GM19372 (cell line): Measurements from ENCODE around the gene PDE4C.
"Not testable (repeated sequence)": the region's sequence is repeated elsewhere in the genome, so short reads cannot be mapped to it uniquely, and the experiment has no call there.

Source experiments
- ATAC-seq: cut with Tn5 transposase; IDR thresholded peaks from one replicate; pipeline ENCODE4 v1.9.1; 2021; ENCODE audit warnings: mild to moderate bottlenecking, low read depth, moderate library complexity; ENCODE audit not compliant: unreplicated experiment

Gene PDE4C

DNA sequence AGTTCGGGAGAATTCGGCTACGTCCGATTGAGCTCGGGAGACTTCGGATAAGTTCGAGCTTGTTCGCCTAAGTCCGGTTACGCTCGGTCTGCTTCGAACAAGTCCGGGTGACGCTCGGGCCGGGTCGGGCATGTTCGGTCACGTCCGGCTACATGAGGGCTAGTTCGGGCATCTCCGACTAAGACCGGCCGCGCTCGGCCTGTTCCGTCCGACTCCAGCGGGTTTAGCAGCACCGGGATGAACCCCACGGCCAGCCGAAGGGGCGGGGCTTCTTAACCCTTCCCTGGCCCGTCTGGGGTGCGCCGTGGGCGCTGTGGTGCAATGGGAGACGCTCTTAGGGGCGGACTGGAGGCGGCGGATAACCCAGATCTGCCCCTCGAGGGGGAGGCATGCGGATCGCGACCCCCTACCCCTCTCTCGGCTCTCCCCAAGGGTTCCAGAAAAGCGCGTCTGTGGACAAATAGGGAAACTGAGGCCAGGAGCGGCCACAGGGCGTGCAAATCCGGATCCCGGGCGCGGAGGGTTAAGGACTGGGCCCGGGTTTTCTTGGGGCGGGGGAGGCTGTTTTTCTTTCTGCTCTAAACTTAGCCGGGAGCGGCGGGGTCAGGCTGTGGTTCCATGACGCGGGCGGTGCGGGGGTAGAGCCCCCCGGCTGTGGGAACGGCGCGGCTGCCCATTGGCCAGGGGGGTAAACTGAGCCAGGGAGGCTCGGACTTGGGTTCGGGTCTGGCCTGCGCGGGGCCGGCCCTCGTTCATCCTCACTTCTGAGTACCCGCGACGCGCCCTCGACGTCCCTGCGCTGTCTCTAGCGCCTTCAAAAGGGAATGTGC, 1.5 kb downstream of the PDE4C start:
- ATAC-seq: peak; percentile 83

DNA sequence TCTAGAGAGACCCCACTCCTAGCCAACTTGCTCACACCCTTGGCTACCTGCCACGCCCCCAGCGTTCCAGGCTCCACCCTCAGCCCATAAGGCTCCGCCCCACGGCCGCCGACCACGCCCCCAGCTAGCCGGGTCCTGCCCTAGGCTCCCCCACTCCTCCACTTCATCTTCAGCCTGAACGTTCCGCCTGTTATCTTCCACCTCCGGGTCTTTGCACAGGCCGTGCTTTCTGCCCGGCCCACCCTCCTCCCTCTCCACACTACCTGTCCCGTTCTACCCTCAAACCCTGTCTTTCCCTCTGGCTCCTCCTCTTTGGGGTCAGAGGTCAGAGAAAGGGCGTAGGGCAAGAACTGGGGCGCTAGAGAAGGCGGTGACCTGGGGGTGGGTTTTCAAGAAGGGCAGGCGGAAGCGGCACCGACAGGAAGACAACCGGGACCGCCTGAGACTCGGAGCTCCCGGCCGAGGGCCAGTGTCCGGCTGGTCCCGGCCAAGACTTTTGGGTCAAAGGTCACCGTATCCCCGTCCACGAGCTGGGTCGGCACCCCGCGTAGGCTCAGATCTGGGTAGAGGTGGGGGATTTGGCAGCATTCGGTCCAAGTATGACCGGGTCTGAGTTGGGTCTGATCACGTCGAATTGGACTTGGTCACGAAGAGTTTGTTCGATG, 2.2 kb downstream of the PDE4C start:
- no peak for ATAC-seq

DNA sequence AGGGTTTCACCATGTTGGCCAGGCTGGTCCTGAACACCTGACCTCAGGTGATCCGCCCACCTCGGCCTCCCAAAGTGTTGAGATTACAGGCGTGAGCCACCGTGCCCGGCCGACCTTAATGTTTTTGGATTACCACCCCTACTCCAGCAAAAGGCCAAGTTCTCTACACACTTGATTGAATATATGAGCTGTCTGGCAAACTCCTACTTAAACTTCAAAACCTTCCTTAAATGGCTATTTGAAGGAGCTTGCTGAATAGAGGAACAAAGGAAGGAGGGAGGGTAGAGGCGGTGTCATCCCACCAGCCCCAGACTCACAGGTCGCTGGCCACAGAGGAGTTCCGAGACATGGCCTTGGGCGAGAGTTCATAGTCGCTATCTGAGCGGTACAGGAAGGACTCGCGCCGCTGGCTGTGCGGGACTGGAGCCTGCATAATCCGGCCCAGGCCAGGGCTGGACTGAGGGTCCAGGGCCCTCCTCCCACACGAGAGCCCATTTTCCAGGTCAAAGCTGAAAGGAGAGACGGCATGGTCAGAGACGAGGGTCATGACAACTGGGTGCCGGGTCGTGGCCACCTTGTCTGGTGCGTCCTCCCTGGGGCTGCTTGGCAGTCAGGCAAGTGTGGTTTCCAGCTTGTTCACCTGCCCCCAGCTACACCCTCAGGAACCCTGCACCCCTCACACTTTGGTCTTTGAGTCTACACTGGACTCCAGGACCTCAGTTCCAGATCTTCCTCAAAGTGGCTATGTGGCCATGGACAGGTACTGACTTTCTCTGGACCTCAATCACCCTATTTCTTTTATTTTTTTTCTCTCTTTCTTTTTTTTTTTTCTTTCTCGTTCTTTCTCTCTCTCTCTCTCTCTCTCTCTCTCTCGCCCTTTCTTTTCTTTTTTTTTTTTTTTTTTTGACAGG, 4.2 kb downstream of the PDE4C start:
- no peak for ATAC-seq

DNA sequence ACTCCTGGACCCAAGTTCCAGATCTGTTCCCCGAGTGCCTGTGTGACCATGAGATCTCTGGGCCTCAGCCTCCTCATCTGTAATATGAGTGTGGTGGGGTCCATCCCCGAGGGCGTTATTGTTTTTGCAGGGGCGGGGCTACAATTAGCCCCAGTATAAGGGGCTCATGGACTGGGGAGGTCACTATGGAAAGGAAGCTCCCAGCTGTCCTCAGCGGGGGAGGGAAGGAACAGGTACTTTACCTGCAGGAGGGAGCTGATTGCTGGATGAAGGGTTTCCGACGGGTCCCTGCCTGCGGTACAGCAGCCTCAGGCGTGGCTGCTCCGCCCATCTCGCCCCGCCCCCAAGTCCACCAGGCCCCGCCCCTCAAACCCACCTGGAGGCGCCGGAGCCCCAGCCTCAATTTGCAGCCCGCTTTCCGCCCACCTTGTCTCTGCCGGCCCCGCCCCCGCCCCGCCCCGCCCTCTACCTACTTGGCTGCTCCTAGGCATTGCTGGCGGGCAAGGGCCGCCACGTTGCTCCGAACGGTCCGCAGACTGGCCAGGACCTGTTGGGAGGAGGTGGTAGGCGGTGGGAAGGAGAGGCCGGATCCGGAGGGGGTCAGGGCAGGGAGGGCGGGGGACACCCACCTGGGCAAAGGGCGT, 5.5 kb downstream of the PDE4C start:
- ATAC-seq: no peak

DNA sequence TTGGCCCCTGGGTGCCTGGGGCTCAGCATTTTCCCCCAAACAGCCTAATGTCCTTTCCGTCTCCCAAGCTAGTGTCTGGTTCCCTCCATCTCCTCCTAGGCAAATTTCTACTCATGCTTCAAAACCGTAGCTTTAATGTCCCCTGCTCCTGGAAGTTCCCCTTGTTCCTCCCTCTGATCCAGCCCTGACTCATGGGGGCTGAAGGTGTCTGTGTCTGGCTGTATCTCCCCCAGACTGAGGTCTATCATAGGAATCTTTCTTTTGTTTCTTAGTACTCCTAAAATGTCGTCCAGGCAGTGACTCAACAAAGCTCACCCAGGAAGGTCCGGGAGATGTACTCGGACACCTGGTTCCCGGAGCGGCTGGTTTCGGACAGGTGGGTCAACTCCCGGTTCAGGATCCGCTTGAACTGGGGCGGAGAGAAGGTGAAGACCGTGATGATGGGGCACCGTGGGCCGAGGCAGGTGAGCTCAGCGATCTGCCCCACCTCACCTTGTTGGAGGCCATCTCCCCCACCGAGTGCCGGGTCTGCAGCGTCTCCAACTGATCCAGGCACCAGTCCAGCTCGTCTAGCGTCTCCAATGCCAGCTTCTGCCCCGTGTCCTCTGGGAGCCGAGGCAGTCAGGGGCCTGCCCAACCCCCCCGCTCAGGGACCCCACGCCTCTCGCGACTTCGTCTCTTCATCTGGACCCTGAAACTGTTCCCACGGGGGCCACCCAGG, 6.2 kb downstream of the PDE4C start:
- no peak for ATAC-seq

DNA sequence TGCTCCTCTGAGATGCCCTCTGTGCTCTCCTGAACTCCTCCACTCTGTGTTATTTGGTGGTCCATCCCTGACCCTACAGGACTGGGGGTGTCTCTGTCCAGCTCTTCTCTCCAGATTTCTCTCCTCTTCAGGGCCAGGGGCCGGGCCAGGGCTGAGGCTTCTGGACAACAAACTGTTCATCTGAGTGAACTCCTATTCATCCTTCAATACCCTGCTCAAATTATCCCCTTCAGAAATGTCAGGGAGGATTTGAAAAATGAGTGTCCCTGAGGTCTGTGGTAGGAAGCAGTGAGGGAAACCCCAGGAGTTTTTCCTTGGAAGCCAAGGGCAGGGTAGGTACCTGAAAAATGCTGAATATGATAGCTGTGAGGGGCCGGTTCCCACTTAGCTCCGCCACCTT, 7.6 kb downstream of the PDE4C start:
- ATAC-seq: no peak

DNA sequence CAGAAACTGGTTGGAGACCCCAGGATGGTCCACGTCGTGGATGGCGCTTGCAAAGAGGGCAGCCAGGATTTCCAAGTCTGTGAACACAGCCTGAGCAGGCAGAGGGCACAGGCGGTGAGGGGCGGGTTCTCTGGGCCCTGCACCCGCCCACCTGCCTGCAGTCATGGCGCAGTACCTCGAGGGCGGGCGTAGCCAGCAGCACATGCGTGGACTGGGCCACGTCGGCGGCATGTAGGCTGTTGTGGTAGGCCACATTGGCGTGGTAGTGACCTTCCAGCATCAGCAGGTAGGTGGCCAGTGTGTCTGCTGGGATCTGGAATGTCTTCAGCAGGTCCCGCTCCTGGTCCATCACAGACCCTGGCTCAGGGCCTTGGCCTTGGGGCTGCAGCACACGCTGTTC, 8.1 kb downstream of the PDE4C start:
- no peak for ATAC-seq

DNA sequence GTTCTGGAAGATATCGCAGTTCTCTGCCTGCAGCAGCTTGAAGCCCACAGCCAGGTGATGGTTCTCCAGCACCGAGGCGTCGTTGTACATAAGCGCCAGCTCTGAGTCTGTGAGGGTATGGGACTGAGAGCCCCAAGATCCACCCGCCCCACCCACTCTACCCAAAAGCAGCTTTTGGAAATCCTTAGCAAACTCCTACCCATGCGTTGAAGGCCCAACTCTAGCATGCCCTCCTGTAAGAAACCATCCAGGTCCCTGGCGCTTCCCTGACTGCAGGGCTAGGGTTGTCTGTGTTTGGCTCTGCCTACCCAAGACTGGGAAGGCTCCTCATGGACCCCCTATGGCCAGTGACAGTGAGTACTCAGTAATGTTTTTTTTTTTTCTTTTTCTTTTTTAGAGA, 9.4 kb downstream of the PDE4C start:
- no peak for ATAC-seq

DNA sequence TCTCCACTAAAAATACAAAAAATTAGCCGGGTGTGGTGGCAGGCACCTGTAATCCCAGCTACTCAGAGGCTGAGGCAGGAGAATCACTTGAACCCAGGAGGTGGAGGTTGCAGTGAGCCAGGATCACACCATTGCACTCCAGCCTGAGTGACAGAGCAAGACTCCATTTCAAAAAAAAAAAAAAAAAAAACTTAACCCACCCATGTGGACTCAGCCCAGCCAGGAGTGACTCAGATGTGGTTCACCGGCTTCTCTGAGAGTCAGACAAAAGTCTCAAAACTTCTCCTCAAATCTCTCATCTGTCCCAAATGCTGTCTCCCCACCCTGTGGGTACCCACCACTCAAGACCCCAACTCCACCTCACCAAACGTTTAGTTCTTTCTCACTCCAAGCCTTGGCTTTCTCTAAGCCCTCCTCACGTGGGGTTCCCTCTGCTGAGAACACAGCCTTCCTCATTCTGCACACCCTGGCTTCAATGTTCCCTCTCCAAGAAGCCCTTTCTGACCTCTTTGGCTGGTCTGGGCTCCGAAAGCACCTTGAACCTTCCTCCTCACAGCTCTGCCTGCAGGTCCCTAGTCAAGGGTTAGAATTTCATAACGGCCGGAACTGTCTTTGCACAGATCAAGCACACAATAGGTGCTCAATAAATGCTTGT, 11.3 kb downstream of the PDE4C start:
- ATAC-seq: no peak

DNA sequence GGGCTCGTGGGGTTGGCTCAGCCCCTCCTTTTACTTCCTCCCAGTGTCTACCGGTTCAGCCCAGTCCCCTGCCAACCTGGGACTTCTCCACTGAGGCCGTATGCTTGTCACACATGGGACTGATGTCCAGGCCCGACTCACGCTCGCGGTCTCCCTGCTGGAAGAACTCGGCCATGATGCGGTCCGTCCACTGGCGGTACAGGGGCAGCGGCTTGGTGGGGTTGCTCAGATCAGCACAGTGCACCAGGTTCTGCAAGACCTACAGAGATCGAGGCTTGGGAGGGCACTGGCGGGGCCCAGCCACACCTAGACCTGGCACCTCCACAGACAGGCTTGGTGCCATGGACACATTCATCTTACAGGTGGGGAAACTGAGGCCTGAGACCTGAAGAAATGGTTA, 14.6 kb downstream of the PDE4C start:
- ATAC-seq: no peak

DNA sequence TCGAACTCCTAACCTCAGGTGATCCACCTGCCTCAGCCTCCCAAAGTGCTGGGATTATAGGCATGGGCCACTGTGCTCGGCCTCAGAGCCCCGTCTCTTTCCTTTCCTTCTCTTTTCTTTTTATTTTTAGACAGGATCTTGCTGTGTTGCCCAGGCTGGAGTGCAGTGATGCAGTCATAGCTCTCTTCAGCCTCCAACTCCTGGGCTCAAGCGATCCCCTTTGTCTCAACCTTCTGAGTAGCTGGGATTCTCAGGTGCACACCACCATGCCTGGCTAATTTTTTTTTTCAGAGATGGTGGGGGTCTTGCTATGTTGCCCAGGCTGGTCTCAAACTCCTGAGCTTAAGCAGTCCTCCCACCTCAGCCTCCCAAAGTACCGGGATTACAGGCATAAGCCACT, 16.3 kb downstream of the PDE4C start:
- ATAC-seq: not testable (repeated sequence)

DNA sequence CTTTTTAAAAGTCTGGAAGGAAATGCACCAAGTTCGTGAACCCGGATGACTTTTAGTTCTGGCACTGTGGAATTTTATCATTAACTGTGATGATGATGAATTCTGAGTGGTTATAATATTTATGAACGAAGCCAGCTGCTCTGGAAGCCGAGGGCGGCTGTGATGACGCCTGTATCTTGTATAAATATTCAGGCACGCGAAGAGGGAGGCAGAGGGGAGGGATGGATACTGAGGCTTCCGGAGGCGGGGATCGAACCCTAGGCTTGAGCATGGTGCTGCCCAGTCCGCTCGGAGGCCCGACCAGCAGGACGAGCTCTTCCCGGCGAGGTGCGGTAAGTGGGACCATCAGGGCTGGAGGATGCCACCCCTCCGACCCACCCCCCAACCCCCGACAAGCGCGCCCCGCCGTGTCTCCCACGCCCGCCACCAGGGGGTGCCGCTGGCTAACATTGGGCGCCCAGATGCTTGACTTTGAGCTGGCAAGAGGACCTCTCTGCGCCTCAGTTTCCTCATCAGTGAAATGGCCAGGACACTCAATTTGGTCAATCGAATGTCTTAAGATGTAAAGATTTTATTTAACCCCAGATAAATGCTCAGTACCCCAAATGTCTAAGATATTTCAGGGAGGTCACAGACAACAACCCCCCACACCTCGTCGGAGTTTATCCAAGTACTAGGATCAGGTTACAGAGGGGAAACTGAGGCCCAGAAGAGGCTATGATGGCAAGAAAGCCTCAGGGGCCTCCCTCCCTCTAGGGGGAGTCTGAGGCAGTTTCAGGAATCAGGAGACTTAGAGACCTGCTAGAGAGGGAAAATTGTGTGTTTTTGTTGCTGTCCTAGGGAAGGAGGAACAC, 17.9 kb downstream of the PDE4C start:
- no peak for ATAC-seq

DNA sequence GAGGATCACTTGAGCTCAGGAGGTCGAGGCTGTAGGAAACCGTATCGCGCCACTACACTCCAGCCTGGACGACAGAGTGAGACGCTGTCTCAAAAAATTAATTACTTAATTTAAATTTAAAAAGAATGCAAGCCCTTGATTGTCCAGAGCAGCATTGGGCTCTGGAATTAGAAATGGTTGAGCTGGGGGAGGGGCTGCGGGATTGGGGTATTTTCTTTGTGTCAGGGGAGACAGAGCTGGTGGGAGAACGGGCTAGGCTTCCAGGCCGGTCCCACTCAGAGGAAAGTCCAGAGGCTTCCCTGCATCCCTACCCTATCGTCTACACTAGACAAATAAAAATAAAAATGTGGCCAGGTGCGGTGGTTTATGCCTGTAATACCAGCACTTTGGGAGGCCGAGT, 20.2 kb downstream of the PDE4C start:
- no peak for ATAC-seq

DNA sequence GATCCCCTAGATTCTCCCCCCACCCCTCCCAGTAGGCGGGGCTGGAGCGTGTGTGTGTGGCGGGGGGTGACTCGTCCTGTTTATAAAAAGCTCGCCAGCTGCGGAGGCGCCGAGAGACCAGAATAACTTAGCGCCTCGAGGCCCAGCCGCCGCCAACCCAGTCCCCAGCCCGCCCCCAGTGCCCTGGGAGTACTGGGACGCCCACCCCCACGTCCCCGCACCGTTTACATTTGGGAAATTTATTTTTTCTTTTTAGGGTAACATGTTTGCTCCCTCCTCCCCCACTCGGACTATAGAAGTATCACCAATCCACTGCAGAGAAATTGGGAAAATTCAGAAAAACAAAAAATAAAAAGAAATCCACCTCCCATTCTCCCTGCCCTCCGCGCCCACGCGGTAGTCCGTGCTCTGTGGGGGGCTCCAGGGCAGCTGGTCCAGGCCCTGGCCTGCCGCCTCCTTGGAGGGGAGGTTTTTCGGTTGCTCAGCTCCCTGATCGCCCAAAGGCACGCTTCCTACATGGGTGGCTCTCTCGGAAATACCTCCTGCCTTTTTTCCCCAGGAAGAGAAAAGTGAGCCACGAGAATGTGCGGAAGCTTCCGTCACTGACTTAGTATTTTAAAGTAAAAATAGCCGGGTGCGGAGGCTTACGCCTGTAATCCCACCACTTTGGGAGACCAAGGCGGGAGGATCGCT, 20.9 kb downstream of the PDE4C start:
- ATAC-seq: no peak

DNA sequence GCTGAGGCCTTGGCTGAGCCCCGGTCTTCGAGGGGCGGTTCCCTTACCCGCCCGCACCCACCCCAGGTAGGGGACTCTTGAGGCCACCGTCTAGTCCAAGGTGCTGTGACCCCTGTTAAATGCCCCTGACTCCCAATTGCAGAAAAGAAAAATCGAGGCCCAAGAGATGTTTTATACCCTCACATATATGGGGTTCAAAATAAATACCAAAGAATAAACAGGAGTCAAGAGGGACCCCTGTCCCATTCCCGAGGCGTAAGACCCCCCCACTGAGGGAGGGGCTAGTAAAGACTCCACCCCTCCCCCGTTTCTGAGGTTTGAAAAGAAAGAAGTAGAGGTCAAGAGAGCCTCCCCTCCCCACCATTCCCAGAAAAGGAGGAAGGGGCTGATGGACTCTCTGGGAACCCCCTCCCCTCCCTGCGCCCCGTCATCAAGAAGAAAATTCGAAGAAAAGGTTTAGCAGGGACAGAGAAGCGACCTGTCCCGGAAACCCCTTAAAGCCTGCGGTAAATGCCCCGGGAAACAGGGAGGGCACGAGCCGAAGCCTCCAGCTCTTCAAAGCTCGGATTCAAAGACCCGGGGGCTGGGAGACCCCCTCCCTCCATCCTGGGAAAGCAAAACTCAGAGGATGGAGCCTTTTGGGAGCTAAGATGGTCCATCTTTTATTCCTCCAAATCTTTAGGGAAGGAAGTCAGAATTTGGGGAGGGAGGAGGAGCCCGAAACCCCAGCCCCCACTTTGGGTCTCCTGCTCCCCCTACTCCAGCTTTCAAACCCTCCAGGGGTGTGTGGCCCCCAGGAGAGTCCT, 21.6 kb downstream of the PDE4C start:
- peak; percentile 8 for ATAC-seq

DNA sequence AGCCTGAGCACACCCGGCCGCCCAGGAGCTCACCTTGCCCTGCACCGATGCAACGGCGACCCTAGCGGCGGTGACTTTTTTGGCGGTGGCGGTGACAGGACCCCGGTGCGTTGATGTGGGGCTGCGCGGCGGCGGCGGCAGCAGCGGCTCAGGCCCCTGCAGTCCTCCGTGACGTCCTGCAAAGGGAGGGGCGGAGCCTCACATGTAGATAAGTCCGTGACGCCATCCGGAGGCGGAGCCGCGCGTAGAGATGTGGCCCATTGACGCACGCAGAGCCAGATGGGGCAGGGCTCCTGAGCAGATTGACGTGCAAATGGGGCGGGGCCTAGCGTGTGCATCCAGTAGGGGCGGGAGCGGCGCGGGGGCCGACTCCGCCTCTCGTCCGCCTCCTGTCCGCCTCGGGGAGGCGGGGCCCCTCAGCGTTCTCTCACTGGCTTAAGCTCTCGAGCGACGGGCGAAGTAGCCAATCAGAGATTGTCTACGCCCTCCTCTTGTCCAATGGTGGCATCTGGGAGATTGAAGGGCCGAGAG, 22.3 kb downstream of the PDE4C start, which contains the start of gene RAB3A:
Gene RAB3A (minus strand): TSS at position 180 of the 531 bp plus-strand sequence. CDS start 1,302 bp downstream, outside the sequence.
- ATAC-seq: peak; percentile 90

DNA sequence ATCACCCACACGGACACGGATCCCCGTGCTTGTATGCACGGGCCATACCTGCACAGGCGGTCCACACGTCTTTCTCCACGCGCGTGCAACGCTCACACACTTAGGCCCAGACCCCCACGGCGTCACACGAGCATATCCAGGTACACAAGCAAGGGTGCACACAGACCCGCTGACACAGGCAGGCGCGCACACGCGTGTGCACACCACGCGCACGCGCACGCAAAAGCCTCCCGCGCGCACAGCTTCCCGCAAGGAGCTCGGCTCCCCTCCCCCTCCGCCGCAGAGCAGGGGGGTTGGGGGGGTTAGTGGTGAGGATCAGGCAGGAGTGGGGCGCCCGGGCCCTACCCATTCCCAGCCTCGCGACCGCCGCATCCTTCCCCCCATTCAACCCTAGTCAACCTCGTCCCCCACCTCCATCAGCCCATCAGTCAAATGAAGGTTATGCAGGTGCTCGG, 22.8 kb downstream of the PDE4C start:
- ATAC-seq: no peak
